AG10803 (cell line): ENCODE measurements around the gene GREB1L.
"Not testable (repeated sequence)": the region's sequence is repeated elsewhere in the genome, so short reads cannot be mapped to it uniquely, and the experiment has no call there.

Source experiments
- DNase-seq: peaks from one replicate; pipeline ENCODE4 v3.0.0; 2010; ENCODE audit warnings: low read depth
- H3K4me3 ChIP-seq: 2 replicates; pipeline ENCODE4 v1.5.1; 2011; ENCODE audit warnings: mild to moderate bottlenecking, low read length, control low read depth
- TF ChIP-seq, protein P1 (sequence below): conservative IDR thresholded peaks from 2 replicates; pipeline ENCODE4 v1.5.1; 2011; ENCODE audit warnings: mild to moderate bottlenecking, low read length, control low read depth, inconsistent platforms

GREB1L gene

DNA sequence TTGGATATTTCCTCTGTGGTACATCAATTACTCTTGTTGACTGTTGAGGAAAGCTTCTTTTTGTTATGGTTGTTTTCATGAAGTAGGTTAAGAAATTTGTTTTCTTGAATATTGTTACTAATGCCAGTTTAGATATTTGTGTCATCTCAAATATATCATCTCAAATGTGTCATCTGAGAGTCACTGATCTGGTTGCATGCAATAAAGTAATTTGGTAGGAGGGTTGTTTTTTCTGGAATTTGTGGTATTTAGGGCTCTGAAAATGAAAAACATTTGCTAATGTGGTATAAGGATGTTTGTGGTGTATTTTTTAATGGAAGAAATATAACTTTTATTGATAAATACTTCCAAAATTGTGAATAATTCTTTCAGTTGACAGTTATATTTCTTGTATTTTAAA, 117.7 kb downstream of the GREB1L start:
- TF ChIP-seq, protein P1, sequence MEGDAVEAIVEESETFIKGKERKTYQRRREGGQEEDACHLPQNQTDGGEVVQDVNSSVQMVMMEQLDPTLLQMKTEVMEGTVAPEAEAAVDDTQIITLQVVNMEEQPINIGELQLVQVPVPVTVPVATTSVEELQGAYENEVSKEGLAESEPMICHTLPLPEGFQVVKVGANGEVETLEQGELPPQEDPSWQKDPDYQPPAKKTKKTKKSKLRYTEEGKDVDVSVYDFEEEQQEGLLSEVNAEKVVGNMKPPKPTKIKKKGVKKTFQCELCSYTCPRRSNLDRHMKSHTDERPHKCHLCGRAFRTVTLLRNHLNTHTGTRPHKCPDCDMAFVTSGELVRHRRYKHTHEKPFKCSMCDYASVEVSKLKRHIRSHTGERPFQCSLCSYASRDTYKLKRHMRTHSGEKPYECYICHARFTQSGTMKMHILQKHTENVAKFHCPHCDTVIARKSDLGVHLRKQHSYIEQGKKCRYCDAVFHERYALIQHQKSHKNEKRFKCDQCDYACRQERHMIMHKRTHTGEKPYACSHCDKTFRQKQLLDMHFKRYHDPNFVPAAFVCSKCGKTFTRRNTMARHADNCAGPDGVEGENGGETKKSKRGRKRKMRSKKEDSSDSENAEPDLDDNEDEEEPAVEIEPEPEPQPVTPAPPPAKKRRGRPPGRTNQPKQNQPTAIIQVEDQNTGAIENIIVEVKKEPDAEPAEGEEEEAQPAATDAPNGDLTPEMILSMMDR, result no peak
- H3K4me3 ChIP-seq, result no peak overlapping the region
- peak; percentile 74 for DNase-seq

DNA sequence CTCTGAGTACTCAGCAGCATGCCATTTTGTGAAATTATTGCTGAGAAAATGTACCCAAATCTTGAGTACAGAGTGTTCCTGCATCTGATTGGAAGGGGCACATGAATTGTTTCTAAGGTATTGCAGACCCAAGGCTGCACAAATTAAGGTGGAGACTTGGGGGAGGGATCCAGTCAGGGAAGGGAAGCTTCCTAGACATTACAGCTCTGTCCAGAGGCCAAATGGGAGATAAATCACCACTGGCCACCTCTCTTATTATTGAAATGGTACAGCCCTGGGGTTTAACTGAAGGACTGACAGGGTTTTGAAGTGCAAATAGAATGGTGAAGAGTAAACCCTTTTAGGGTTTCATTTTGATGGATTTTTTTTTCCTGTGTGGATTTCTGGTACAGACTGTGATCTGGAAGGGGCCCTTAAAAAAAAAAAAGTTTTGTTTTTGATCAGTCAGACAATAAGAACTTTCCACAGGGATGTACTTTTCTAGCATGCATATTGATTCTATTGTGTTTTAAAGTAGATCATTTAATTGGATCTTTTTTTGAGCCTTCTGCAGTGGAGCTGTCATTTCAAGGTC, 119.4 kb downstream of the GREB1L start:
- no peak overlapping the region for H3K4me3 ChIP-seq
- TF ChIP-seq, protein P1, result no peak
- no peak for DNase-seq

DNA sequence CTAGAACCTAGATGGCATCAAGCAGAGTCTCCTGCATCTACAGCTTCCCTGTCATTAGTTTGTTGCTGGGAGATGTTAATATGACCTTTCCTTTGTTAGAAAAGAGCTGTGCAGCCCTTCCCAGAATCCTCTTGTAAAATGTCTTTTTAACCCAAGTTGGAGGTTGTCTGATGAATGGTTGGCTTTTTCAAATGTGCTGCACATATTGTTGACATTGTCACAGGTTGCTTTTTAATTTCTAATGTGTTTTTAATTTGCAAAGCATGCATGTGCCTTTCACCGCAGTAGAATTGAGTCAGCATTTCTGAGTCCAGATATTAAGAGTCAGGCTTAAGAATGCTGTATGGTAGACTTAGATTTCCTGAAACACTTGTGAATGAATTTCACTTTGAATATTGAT, 120.8 kb downstream of the GREB1L start:
- TF ChIP-seq, protein P1, result no peak
- H3K4me3 ChIP-seq, result no peak overlapping the region
- peak; percentile 76 for DNase-seq

DNA sequence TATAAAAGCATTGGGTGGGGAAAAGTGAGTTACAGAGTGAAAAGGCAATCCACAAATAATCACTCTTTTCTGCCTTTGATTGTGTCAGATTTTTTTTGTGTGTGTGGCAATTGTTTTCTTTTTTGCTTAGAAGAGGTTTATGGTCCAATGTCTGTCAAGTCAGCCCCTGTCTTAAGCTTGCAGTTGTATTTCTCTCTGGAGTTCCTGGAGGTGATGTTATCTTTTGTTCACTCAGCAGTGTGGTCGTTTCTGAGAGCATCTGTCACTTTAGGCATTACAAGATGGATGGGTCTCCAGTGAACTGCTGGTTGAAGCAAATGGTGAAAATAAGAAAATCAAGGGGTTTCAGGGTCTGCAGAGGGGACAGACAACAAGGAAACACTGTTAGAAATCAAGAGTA, 121.3 kb downstream of the GREB1L start:
- no peak for DNase-seq
- TF ChIP-seq, protein P1, result no peak

DNA sequence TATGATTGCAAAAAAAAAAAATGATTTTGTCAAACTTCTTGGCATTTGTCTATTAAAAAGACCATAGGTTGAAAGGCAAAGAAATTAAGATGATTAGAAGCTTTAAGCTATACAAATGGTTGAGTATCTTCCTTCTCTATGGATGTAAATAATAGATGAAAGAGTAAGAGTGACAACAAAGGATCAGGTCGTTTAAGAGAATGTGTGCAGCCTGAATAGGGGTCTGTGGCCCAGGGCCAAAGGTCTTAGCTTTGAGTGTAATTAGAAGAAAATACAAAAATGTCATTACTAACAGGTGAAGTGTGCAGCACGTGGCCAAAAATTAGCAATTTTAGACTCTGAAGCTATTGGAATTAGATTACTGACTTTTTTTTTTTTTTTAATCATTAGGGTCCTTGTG, 122.4 kb downstream of the GREB1L start:
- no peak overlapping the region for H3K4me3 ChIP-seq
- DNase-seq, result no peak
- TF ChIP-seq, protein P1, result no peak

More for the DNA sequence above, 121.3 kb downstream of the GREB1L start:
- H3K4me3 ChIP-seq, result 0 out of 2 replicates have a peak overlapping the region, but pooled peaks have one; percentile 2

DNA sequence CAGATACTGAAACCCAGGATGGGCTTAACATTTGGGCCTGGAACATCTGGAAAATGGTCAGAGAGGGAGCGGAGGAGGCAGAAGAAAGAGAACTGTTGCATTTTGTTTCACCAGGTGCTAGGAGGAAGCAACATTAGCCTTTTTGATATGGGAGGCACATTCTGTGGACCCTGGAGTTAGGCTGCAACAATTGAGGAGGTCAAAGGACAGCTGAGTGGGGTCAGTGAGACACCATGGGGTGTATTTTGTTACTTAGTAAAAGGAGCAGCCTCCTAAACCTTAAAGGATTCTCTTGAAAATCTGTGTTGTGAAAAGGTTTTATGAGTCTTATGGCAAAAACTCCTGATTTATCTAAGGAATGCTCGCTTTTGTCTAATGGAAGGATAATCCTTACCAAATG, 124.9 kb downstream of the GREB1L start:
- TF ChIP-seq, protein P1, result no peak
- H3K4me3 ChIP-seq, result no peak overlapping the region
- DNase-seq, result no peak

DNA sequence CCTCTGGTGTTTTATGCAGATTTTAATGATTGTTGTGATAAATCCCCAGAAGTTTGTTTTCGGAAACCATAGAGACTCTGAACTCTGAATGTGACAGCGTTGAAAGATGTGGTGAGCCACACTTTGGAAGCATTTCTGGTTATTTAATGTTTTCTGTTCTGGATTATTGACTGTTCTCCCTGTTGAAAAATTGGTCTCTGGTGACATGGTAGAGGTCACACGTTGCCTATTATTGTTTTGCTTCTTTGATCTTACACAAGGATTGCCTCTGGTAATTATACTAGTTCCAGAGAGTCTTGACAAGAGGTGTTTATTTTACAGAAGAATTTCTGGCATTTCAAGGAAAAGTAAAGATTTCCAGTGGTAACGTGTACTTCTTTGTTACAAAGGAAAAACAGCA, 127.1 kb downstream of the GREB1L start:
- peak; percentile 73 for DNase-seq
- H3K4me3 ChIP-seq, result no peak overlapping the region
- TF ChIP-seq, protein P1, result no peak

DNA sequence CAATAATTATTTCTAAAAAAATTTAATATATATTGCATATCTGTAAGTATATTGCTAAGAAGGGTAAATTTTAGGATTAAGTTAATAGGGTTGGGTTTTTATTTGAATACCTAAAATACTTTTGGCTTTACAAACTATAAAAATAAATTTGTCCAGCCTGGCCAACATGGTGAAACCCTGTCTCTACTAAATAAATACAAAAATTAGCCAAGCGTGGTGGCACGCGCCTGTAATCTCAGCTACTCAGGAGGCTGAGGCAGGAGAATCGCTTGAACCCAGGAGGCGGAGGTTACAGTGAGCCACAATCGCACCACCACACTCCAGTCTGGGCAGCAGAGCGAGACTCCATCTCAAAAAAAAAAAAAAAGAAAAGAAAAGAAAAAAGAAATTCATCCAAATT, 127.6 kb downstream of the GREB1L start:
- DNase-seq, result peak; percentile 38

More for the DNA sequence above, 127.6 kb downstream of the GREB1L start:
- H3K4me3 ChIP-seq, result not testable (repeated sequence)
